ENCODE data around the gene PSMB3.

The PSMB3 gene

GRCh38 chr17:38752308-38753070 lies at the start of gene PSMB3:
Gene PSMB3, plus strand, starts transcription at chr17:38752741. Its CDS starts 86 bp downstream, at chr17:38752827.
- peak; percentile 97 for DNase-seq

DNA sequence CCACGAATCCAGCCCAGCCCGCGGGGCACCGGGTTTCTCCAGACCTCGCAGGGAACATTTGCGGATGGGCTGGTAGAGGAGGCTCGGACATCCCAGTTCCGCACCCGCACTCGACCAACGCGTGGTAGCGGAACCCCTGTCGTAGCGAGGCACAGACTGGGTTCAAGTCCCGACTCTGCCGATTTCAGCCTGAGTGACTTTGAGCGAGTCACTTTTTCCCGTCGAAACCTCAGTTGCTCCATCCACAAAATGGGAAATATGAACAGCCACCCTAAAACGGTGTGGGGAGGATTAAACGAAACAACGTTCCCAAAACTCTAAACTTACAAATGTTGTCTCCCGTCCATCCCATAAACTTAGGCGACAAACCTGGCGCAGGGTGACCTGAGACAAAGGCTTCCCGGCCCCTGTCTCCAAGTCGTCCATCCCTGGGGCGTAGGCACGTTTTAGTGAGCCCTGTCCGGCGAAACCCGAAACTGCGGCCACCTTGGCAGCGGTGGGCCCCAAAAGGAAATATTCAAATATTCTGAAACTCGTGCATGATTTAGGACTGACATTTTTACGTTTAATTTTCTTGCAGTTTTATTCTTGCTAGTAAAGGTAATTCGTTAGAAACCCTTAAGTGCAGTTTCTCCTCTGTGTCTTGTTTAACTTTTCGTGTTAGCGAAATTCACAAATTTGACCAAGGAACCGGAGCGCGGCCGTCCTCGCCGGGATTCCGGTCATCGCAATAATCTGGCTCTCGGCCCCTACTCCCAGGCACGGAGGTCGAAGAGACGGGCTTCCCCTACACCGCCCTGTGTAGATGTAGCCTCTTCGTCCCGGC lies 49.4 kb upstream of the PSMB3 start:
- DNase-seq = peak; percentile 37

GRCh38 chr17:38703742-38704605 lies 48.6 kb upstream of the PSMB3 start:
- peak; percentile 89 for DNase-seq

DNA sequence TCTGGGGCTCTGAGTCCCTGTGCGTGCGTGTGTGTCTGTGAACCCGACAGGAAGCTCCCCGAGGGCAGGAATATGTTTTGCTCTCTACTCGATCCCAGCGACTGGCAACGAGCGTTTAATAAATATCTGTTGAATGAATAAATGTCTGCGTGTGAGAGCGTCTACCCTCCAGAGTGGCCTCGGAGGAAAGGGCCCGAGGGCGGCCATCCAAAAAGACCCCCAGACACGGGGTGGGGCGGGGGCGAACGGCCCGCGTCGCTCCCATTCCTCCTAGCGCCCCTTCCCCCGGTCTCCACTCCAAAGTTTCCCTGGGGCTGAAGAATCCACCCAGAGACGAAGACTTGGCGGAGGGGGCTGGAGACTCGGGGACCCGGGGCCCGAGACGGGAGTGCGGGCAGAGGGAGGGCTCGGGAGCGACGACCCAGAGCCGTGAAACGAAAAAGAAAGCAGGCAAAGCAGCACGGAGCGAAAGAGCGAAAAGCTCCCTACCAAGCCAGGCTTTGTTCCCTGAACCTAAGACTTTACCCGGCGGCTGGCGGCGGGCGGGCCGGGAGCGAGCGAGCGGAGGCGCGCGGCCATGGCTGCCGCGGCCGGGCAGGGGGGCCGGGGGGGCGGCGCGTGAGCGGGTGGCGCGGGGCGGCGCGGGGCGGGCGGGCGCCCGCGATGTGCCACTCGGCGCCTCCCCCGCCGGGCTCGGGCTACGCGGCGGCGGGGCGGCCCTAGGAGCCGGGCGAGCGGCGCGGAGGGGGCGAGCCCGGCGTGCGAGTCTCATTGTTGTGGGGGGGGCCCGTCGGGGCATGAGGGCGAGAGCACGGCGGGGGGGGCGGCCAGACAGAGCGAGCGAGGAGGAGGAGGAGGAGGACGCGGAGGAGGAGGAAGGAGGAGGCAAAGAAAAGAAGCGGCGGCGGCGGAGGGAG lies 47.7 kb upstream of the PSMB3 start, which contains the start of gene MLLT6:
Gene MLLT6 (plus strand): TSS at position 668 of the 917 bp plus-strand sequence. CDS start 360 bp downstream, outside the sequence.
- DNase-seq = peak; percentile 82

DNA sequence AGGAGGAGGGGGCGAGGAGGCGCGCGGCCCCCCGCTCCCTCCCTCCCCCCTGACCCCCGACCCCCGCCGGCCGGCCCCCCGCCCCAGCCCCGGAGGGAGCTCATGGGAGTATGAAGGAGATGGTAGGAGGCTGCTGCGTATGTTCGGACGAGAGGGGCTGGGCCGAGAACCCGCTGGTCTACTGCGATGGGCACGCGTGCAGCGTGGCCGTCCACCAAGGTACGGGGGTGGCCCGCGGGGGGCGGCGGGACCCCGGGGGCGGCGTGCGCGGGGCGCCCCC lies 47.1 kb upstream of the PSMB3 start:
- no peak for DNase-seq

GRCh38 chr17:38705803-38706504 lies 46.6 kb upstream of the PSMB3 start:
- DNase-seq = peak; percentile 60

- peak; percentile 42 for DNase-seq
Measured at GRCh38 chr17:38706505-38707216, 45.9 kb upstream of the PSMB3 start.

DNA sequence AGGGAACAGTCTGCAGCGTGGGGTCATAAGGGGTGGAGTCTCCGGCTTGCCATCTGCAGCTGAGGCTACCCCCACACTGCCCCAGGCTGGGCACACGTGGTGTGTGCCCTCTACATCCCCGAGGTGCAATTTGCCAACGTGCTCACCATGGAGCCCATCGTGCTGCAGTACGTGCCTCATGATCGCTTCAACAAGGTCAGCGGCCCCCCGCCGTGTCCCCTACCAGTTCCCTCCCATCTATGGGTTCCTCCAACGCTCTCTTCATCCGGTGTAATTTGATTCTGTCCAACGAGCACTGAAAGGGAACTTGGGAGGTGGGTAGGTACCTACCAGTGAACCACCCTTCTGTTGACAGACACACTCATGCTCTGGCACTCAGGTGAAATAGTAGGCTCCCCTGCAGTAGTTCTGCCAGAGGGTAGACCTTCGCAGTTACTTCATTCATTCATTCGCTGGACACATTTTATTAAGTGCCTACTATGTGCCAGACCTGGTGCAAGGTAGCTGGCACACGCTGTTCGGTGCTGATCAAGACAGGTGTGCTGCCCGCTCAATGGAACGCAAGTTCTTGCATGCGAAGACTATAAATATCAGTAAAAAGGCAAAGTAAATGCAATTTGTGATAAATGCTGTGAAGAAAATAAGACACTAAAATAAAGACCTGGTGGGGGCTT lies 44.7 kb upstream of the PSMB3 start:
- DNase-seq = no peak

- DNase-seq = no peak
Measured at GRCh38 chr17:38709104-38709820, 43.3 kb upstream of the PSMB3 start.

DNA sequence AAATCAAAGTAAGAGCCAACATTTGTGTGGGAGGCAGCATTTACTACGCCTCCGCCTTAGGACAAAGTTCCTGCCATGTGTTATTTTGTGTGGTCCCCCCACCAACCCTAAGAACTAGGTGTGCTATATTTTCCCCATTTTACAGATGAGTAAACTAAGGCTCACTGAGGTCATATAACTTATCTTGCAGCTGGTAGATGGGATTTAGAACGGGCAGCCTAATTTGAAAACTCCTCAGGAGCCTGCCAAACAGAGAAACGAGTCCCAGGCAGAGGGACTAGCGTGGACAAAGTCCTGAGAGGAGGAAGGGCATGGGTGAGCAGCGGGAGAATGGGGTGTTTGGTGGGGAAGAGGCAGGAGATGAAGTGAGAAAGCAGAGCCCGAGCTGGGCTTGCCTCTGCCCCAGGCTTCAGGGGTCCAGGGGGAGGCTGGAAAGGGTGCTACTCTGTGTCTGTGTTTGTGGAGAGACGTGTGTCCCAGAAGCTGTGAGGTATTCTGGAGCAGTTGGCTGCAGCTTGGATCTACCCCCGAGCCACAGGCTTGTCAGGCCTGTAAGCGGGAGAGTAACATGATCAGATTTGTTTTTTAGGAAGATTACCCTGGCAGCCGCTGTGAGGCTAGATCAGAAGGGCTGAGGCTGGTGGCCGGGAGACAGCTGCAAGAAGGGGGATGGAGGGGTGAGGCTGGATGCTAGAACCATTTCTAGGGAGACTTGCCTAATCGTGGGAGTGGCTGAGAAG lies 42.5 kb upstream of the PSMB3 start:
- no peak for DNase-seq

DNA sequence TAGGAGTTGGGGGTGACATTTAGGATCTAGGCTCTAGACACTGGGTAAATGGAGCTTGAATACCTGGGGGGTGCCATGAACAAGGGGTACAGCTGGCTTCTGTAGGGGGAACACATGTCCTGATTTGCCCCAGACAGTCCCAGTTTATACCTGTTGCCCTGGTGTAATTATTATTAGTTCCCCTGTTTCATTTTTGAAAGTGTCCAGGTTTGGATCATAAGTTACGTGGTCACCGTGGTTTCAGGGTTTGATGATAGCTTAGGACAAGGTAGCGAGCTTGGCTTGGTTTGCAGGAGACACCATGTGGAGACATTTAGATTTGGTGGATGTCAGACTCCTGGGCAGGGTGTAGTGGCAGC lies 42.0 kb upstream of the PSMB3 start:
- DNase-seq = no peak

DNA sequence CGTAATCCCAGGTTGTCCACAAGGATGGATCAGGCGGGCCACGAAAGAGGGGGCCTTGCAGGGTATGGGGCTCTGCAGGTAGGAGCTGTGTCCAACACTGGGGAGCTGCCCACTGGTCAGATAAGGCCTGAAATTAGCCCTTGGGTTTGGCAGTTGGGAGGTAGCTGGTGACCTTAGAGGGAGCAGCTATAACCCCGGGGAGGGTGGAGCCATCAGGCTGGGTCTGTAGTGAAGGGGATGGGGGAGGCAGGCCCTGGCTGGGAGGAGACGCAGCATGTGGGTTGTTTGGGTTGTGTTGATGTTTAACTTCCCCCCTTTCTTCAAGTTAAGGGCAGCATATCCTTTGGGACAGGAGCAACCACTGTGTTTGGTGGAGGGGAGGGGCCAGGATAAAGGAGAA lies 41.6 kb upstream of the PSMB3 start:
- DNase-seq = no peak

- DNase-seq = no peak
Measured at GRCh38 chr17:38711792-38712571, 40.6 kb upstream of the PSMB3 start.

DNA sequence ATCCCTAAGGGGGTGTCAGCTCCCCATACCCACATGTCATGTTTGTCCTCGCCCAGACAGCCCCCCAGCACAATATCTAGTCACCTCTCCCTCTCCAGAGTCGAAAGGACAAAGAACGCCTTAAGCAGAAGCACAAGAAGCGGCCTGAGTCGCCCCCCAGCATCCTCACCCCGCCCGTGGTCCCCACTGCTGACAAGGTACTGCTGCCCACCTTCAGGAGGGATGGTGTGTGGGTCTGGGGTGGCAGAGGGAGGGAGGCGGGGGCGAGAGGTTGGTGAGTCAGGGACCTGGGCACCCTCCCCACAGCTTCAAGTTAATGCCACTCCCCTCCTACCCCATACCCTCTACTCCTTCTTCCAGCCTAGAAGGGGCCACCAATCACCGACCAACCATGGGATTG lies 39.9 kb upstream of the PSMB3 start:
- DNase-seq = no peak

- DNase-seq = no peak
Measured at GRCh38 chr17:38713456-38714075, 39.0 kb upstream of the PSMB3 start.

DNA sequence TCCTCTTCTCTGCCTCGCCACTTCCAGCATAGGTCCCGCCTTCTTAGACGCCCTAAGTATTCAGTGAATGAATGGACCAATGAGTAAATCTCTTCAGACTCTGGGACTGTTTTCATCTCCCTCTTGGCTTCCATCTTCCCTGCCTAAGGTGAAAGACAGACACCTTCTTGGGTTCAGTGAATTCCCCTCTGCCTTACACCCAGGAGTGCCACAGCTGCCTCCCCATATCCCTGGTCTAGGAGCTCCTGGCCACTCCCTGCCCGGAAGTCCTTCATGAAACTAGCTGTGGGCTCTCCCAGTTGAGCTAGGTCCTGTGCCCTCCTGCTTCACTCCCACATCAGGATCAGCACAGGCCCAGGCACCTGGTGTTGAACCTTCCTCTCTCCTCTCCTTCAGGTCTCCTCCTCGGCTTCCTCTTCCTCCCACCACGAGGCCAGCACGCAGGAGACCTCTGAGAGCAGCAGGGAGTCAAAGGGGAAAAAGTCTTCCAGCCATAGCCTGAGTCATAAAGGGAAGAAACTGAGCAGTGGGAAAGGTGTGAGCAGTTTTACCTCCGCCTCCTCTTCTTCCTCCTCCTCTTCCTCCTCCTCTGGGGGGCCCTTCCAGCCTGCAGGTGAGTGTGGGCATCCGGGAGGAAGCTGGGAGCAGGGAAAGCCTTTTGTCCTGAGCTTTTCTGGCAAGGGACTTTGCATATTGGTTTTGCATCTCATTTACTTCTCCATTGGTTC lies 37.2 kb upstream of the PSMB3 start:
- no peak for DNase-seq
